Hypothalamus (tissue), 51 donors: ENCODE measurements around the gene NPW.

Experiments
- DNase-seq, 51 donors: peaks; one replicate each; lab custom pipeline; 2025; lab: John Stamatoyannopoulos, UW

The NPW gene

DNA sequence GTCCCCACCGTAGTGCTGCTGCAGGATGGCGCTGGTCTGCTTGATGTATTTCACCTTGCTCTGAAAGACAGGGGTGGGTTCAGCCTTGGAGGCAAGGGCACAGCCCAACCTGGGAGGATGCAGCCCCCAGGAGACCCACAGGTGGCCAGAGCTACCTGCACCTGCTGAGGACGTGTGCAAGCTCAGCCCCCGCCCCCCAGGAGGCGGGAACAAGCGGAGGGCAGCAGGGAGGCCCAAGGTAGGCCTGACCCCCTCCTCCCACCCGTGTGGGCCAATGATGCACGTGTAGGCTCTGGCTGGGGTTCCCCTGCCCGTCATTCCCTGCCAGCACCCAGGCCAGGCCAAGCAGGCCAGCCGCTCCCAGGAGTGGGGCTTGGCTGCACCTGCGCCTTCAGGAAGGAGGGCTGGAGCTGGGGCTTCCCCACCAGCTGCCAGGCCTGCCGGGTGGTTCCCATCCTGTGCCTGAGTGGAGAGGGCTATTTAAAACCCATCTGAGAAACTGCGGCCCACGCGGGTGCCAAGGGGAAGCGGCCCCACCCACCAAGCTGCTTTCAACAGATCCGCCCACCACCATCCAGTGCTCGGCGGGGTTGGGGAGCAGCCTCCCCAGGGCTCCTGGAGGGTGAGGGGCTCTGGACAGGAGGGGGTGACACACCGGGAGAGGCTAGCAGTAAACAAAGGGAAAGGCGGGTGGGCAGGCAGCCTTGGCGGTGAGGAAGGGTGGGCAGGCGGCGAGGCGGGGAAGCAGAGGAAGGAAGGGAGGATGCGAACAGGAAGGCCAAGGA lies 24.3 kb downstream of the NPW start:
- peak in 3 of 51 donors; percentile 9 to 48 (median 21) for DNase-seq

DNA sequence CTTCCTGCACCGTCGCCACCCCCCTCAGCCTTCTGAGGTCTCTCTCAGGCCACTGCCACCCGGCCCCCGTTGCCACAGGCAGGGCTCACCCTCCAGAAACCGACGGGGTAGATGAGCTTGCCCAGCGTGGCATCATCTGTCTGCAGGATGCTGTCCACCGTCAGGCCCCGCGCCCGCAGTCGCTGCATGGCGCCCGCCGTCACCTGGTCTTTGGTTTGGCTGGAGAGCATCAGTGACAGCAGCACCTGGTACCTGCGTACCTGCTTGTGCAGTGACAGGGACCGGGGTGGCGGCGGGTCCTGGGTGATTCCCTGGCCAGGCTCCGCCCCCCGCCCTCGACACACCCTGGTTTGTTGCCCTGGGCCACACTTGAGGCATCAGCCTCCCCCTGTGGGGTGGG lies 25.0 kb downstream of the NPW start:
- no peak for DNase-seq

DNA sequence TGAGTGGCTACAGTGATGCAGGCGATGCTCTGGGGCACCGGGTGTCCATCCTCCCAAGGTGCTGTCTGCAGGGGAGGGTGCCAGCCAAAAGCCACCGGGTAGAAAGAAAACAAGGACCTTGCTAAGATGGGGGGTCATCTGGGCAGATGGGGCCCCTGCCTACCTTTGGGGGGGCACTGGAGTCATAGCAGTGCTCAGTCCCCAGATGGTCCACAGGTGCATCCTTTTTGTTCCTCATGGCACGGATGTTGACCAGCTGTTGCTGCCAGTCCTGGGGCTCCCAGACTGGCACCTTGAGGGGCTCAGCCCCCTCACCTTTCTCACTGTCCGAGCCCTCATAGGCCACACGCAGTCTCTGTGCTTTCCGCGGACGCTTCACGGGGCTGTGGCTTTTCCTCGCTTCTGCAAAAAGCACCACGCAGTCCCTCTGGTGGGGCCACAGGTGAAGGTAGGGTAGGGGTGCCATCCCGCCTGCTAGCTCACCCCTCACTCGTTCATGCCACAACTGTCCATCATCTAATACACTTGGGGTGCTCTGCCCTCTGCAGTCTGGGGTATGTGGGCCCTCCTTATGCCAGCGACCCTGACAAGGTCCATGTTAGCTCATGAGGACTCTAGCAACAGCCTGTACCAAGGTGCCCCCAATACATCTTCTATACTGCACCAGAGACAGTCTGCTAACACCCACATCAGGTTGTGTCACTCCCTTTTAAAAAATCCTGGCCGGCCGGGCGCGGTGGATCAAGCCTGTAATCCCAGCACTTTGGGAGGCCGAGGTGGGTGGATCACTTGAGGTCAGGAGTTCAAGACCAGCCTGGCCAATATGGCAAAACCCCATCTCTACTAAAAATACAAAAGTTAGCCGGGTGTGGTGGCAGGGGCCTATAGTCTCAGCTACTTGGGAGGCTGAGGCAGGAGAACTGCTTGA lies 26.6 kb downstream of the NPW start:
- no peak for DNase-seq

DNA sequence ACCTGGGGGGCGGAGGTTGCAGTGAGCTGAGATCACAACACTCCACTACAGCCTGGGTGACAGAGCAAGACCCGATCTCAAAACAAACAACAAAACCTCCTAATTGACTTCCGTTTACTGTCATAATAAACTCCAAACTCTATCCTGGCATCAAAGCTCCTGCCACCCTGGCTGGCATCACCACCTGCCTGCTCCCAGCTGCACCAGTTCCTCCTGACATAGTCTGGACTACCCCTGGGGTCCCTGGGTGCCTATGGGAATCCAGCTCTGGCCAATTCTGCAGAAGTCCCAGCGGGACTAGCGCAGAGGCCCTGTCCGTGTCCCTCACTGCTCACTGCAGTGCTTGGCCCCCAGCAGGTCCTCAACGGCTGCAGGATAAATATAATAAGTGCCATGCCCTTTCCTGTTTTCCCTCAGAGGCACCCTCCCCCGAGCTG lies 27.3 kb downstream of the NPW start:
- no peak for DNase-seq

DNA sequence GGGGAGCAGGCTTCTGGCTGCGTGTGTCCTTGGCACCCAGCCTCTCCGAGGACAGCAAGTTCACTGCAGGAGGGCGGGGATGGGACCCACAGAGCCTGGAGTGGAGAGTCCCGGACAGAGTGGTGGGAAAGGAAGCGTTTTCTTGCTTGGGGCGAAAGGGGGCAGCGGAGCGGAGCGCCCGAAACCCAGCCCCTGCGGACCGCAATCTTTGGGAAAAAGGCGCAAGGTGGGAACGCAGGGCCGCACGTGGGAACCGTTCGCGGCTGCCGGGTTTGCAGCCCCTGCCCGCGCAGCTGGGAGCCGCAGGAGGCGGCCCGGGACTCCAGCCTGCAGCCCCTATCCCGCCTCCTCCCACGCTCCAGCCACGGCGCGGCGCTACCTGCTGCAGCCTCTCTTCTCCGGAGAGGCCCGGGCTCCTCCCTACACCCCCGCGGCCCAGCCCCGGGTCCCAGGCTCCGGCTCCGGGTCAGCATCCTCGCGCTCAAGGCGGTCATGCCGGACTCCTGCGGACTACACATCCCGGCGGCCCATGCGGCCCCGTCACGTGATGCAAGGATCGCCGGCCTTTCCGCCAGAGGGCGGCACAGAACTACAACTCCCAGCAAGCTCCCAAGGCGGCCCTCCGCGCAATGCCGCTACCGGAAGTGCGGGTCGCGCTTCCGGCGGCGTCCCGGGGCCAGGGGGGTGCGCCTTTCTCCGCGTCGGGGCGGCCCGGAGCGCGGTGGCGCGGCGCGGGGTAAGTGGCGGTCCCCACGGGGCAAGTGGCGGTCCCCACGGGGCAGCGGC lies 27.9 kb downstream of the NPW start, which contains the start of the genes NTHL1 and TSC2:
Gene NTHL1 (minus strand): TSS at position 505 of the 786 bp plus-strand sequence. CDS start 11 bp downstream, at position 494.
Gene TSC2 (plus strand): TSS at position 656 of the 786 bp plus-strand sequence. CDS start 631 bp downstream, outside the sequence.
- DNase-seq = peak; percentile 72 to 99 (median 95)

DNA sequence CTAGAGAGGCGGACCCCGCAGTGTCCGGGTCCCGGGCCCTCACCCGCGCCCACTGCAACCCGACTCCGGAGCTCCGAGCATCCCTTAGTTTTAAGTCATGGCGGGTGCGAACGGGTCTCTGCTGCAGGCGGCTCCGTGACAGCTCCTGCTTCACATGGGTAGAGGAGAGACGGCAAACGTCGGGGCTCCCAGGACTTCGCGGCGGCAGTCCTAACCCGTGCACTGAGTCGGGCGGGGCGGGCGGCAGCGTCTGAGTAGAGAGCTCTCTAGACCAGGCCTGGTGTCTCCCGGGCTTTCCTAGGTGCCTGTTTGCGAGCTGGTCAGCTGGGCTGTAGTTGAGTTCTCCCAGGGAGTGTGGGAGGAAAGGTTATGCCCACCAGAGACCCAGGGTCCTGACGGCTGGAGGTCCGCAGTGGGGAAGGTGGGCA lies 28.5 kb downstream of the NPW start:
- peak in 2 of 51 donors; percentile 40 to 56 for DNase-seq

DNA sequence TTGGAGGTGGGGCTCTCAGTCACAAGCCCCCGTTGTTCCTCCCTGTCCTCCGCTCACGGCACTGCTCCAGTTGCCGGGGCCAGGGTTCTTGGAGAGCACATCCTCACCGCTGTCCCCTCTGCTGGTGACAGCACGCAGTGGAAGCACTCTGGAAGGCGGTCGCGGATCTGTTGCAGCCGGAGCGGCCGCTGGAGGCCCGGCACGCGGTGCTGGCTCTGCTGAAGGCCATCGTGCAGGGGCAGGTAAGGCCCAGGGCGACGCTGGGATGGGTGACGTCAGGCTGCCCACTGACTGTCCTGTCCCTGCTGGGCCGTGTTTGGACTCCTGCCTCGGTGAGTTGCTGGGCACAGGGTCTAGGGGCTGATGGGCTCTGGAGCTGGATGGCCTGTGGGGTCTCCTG lies 33.6 kb downstream of the NPW start:
- DNase-seq = no peak

DNA sequence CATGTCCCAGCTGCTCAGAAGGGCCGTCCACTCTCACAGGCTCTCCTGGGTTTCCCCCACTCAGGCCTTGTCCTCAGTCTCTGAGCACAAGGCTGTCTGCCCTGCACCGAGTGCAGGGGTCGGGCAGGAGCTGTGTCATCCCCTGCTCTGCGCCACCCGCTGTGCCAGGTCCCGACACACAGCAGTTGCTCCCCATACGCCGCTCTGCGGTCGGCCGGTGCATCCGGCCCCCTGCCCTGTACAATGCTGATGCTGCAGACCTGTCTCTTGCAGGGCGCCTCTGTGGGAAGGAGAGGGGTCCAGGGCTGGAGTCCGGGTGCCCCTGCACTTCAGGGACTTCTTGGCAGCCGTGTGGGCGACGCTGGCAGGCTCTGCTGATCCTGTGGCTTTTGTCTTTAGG lies 34.3 kb downstream of the NPW start:
- DNase-seq = no peak

DNA sequence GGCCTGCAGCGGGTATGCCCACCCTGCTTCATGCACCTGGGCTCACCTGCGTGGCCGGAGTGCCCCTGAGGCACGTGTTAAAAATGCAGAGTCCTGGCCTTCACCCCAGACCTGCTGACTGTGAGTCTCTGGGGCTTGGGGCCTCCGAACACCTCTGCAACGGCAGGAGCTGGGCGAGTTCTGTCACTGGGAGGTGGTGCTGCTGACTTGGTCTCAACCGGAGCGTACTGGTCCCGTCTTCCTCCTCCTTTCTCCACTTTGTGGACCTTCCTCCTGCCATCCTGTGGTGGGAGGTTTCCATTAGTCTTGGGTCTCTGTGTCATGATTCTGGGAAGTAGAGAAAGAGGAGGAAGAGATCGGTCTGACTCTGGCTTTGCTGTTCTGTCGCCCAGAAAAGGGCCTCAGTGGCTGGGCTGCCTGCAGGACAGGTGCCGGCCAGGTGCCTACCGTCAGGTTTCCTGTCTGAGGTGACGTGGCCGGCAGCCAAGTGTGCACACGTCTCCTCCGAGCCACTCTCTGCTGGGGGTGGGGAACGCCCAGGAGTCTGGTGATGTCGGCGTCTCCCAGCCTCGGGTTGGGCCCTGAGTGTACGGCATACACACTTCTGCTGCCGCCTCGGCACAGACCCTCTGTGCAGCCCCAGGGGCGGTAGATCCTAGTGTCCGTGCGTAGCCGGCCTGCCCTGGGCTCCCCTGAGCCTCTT lies 35.1 kb downstream of the NPW start:
- DNase-seq = no peak

DNA sequence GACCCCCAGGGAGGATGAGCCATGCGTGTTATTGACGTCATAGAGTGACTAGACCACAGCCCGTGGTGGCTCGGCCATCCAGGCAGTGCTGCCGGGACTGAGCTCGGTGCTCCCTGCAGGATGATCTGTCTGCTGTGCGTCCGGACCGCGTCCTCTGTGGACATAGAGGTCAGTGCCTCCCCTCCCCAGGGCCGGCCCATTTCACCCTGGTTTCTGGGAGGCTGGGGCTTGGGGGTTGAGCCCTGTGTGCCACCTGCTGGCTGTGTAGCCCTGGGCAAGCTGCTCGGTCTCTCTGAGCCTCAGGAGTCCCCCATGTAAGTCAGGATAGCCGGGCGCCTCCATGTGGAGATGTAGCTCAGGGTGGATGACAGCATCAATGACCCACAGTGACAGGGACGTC lies 36.5 kb downstream of the NPW start:
- DNase-seq = peak in 9 of 51 donors; percentile 3 to 38 (median 18)

DNA sequence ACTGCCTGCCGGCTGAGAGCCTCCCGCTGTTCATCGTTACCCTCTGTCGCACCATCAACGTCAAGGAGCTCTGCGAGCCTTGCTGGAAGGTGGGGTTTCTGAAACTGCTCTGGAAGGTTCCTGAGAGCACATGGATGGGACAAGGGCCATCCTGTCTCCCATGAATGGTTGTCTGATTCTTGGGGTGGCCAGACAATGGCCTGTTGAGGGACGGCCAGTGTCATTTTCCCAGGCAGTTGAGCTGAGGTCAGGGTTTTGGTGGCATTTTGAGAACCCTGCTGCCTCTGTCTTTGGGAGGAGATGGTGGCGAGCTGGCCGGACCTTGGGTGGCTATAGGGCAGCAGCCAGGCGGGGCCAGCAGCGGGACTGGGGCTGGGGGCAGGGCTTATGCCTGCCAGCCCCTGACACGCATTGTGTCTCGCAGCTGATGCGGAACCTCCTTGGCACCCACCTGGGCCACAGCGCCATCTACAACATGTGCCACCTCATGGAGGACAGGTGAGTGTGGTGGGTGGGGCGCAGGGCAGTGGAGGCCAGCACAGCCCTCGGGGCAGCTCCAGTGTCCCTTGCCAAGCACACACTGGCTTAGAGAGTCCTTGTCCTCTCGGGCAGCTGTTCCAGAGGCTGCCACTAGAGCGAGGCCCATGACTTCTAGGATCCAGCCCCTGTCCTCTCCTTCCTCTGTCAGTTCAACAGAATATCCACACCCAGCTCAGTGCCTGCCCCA lies 37.3 kb downstream of the NPW start:
- DNase-seq = peak in 24 of 51 donors; percentile 2 to 72 (median 31)

DNA sequence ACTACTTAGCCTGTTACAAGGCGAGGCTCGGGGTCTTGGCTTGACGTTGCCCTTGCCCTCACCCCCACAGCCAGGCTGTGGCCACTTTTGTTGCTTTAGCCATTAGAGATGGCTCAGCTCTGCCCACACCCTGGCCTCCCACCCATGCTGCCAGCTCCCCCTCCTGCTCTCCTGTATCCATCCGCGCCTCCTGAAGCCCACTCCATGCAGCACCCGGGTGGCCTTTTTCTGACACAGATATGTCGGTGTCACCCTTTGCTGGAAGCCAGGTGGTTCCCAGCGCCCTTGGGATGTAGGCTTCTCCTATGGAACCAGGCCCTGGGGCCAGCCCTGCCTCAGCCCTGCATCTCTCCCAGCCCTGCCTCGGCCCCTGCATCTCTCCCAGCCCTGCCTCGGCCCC lies 37.9 kb downstream of the NPW start:
- DNase-seq = no peak

DNA sequence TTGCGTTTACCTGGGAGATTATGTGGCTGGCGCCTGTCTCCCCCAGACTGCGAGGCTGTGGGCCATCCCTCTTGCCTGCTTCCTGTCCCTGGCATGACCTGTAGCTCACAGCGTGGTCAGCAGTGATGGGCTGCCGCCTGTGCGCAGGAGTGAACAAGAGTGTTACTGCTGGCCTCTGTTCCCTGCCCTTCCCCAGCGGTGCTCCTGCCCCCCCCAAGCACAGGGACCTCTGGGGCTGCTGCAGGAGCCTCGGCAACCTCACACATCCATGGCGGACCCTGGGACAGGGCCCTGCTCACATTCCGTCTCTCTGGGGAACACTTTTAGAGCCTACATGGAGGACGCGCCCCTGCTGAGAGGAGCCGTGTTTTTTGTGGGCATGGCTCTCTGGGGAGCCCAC lies 38.8 kb downstream of the NPW start:
- no peak for DNase-seq

DNA sequence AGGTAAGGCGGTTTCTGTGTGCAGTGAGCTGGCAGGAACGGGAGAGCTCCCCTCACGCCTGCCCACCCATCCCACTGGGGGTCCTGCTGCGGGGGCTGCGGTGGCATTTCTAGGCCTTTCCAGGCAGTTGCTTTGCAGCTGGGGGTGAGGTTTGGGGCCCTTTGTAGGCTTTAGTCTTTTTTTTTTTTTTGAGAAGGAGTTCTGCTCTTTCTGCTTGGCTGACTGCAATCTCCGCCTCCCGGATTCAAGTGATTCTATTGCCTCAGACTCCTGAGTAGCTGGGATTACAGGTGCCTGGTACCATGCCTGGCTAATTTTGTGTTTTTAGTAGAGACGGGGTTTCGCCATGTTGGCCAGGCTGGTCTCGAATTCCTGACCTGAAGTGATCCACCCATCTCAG lies 39.3 kb downstream of the NPW start:
- no peak for DNase-seq

DNA sequence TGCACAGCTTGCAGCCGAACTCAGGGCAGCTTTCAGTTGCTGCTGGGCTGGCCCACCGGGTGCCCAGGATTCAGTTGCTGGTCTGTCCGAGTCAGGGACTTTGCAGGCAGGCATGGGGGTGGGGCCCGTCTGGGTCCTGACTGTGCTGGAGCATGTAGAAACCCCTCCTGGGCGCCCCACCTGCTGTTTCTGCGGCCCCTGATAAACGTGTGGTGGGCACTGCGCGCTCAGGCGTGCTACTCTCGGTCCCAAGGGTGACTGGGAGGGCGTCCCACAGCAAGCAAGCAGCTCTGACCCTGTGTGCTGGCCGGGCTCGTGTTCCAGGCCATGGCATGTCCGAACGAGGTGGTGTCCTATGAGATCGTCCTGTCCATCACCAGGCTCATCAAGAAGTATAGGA lies 40.8 kb downstream of the NPW start:
- no peak for DNase-seq

DNA sequence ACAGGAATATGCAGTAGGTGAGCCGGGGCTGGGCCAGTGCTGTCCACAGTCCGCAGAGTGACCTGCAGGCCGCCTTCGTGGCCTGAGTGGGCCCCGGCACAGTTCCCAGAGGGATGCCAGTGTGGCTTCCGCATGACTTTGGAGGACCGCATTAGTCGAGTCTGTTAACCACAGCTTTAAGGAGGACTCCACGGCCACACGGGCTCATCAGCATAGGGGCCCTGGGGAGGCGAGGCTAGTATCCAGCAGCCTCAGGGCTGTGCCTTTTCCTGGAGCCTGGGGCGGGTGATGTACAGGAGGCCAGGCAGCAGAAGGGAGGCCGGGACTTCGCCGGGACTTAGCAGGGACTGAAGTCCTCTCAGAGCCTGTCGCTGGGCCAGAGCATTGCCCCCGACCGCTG lies 41.4 kb downstream of the NPW start:
- no peak for DNase-seq

DNA sequence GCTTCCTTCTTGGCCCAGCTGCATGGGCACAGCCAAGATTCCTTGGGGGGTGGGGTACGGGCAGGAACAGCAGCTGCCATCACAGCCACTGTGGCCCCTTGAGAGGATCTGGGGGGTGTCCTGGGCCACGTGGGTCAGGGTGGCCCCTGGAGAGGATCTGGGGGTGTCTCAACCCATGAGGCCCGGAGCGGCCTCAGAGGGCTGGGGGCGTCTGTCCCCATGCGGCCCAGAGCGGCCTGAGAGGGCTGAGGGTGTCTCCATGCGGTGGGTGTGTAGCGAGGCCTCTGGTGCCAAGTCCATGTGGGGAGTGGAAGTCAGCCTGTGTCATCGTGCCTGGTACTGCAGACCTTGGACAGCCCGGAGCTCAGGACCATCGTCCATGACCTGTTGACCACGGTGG lies 41.9 kb downstream of the NPW start:
- no peak for DNase-seq

DNA sequence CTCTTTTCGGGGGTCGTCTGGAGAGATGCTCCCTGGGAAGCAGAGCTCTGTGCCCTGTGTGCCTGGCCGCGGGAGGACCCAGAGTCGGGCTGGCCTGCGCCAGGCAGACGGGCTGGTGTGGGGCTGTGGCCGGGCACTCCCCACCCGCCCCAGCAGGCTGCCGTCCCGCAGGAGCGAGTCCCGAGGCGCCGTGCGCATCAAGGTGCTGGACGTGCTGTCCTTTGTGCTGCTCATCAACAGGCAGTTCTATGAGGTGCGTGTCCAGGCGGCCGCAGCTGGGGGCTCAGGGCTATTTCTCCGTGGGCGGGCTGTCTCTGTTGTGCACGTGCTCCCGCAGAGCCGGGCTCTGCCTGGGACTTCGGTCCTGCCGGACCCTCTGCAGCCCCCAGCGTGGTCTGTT lies 43.2 kb downstream of the NPW start:
- no peak for DNase-seq

DNA sequence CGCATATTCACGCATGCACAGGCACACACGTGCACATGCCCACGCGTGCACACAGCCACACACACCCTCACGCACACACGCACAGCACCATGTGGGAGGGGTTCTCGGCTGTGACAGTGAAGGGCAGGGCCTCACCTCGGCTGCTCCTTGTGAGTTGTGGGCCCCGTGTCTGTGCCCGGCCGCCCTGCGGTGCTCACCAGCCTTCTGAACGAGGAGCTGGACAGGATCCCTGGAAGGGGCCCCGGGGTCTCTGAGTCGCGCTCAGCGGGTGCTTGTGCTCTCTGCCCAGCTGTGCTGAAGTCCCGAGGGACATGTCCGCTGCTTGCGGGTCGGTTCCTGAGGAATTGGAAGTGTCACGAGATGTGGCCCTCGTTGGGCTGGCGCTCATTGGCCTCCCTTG lies 44.3 kb downstream of the NPW start:
- no peak for DNase-seq
